HG03558 (cell line): Measurements from ENCODE around the gene PCDH9.

Experiments used
- ATAC-seq: cut with Tn5 transposase; IDR thresholded peaks from one replicate; pipeline ENCODE4 v1.9.1; 2021; ENCODE audit warnings: moderate number of reproducible peaks; ENCODE audit not compliant: unreplicated experiment; ENCODE audit errors: extremely low read depth

PCDH9 gene

GRCh38 chr13:67167420-67167819 lies 62.7 kb downstream of the PCDH9 start:
- ATAC-seq = no peak

- no peak for ATAC-seq
These were observed 69.0 kb downstream of the PCDH9 start for GRCh38 chr13:67161176-67161575.

DNA sequence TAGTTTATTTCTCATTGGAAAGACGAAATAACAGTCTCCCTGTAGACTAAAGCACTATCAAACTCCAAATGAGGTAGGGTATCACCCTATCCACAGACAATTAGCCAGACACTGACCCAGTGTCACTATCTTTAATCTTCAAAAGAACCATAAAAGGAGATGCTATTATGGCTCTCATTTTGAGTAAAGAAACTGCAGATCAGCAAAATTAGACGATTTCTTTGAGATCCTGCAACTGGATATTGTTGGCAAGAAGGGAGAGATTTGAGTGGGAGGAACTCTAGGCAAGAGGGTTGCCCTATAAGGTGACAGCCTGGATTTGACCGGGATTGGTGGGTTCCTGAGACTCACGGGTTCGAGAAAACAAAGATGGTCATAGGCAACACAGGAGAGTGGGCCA lies 71.2 kb downstream of the PCDH9 start:
- ATAC-seq = no peak

- no peak for ATAC-seq
These were observed 73.4 kb downstream of the PCDH9 start for GRCh38 chr13:67156723-67157060.

- no peak for ATAC-seq
These were observed 74.0 kb downstream of the PCDH9 start for GRCh38 chr13:67155898-67156722.

DNA sequence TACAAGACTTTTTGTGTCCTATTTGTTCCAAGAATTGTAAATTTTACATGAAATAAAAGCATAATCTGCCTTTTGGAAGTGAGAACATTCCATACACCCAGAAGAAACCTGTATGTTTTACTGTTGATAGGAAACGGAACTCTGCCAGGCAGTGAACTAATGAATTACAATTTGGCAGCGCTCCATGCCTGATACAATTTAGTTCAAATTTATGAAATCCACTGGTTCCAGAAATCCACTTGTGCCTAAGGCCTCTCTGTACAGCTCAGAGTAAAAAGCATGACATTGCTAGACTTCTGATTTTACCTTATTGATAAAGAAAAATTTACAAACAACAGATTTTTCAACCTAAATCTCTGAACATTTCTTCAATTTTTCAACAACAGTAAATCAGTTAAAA lies 78.1 kb downstream of the PCDH9 start:
- no peak for ATAC-seq

- ATAC-seq = no peak
These were observed 78.5 kb downstream of the PCDH9 start for GRCh38 chr13:67151652-67152051.

- no peak for ATAC-seq
These were observed 79.5 kb downstream of the PCDH9 start for GRCh38 chr13:67150608-67151007.

GRCh38 chr13:67148161-67148571 lies 82.0 kb downstream of the PCDH9 start:
- ATAC-seq = no peak

DNA sequence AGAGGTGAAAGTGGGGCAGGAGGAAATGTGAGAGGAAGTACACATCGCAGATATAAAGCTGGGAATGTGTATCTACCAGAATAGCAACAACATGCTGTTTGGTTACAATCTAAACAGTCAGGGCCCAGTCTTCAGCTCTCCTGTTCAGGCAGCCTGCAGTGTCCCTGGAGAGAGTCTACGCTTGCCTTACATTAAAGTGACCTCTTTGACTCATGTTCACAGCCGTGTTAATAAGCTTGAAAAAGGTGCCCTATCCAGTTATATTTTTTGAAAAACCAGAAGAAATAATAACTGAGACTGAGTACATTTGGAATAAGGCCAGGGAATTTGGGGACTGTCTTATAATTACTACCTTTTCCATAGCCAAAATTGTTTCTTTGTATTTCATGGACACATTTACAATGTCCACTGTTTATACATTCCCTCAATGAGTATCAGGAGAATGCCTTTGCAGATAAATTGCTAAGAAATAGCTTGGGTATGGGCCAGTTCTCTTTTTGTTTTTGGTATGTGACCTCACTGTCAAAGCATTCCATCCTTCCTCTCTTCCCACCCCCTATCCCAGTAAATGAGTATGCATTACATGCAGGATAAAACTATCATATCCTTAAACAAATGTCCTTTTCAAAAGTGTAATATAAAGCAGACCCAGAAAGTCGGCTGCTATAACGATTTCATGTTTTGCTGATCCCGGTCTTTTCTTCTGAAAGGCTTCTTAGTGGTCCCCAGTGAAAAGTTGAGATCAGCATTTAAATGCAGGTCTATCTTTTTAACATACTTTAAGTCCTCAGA lies 82.6 kb downstream of the PCDH9 start:
- ATAC-seq = no peak

DNA sequence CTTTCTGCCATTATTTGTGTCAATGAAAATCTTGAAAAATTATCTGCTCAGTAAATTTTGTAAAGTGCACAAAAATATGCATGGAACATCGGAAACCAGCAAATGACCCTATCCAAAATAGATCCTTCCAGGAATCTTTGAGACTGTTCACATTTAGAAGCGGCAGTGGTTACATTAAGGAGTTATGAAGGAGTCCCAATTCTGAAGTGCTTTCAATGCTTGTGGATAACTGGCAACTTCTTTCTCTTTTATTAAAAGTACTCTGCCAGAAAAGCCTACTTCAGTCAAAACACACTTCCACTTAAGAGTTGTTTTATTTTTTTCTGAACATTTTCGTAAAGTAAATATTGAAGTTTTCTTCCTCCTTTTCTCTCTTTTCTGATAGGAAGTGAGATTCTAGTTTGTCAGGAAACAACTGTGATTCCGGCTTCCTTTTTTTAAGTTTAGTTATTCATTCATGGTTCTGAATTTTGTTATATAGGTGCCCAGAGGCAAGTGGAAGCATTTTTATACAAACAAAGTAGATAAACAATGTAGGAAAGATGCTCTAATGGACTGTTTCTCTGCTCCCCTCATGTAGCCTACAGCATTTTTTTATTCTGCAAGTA lies 83.5 kb downstream of the PCDH9 start:
- no peak for ATAC-seq

GRCh38 chr13:67145950-67146349 lies 84.2 kb downstream of the PCDH9 start:
- ATAC-seq = no peak

DNA sequence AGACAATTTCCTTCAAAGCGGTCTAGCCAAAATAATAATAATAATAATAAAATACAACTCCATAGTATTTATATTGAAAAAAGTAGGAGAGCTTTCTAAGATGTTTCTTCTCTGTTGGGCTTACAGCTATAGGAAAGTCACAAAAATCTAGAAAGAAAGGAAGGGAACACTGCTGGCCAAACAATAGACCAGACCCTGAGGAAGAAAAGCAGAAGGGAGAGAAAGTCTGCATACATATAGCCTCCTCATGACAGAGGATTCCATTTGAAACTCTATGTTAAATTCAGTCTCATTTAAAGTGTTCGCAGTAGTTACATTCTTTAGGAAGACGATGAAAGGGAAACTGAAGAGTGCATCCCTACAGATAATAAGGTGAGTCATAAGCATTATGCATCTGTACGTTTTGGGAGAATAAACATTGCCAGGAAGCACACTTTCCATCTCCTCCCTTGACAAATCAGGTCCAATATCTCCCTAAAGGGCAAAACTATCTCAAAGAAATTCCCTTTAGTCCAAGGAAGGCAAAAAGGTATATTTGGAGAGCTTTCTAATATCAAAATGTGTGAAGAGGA lies 86.5 kb downstream of the PCDH9 start:
- ATAC-seq = no peak

- no peak for ATAC-seq
These were observed 90.1 kb downstream of the PCDH9 start for GRCh38 chr13:67140006-67140405.

- no peak for ATAC-seq
These were observed 90.6 kb downstream of the PCDH9 start for GRCh38 chr13:67139551-67139950.

DNA sequence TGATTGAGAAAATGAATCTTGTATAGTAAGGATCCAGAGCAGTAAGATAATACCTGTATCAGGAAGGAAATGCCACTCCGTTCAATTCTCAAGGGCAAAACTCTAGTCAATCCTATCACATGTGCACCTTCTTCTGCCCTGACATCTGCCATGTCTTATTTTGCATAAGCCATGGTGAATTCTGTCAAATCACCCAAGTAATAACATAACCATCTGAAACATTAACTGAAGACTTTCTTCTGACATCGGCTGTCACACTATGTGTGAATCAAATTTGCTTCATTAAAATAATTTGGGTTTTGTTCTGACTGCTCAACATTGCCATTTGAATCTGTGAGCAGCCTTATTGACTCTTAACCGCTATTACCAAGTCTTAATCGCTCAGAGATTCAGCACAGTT lies 91.2 kb downstream of the PCDH9 start:
- no peak for ATAC-seq

- ATAC-seq = no peak
These were observed 92.9 kb downstream of the PCDH9 start for GRCh38 chr13:67137044-67137735.

GRCh38 chr13:67136157-67136556 lies 94.0 kb downstream of the PCDH9 start:
- no peak for ATAC-seq

GRCh38 chr13:67135356-67135755 lies 94.8 kb downstream of the PCDH9 start:
- ATAC-seq = no peak

DNA sequence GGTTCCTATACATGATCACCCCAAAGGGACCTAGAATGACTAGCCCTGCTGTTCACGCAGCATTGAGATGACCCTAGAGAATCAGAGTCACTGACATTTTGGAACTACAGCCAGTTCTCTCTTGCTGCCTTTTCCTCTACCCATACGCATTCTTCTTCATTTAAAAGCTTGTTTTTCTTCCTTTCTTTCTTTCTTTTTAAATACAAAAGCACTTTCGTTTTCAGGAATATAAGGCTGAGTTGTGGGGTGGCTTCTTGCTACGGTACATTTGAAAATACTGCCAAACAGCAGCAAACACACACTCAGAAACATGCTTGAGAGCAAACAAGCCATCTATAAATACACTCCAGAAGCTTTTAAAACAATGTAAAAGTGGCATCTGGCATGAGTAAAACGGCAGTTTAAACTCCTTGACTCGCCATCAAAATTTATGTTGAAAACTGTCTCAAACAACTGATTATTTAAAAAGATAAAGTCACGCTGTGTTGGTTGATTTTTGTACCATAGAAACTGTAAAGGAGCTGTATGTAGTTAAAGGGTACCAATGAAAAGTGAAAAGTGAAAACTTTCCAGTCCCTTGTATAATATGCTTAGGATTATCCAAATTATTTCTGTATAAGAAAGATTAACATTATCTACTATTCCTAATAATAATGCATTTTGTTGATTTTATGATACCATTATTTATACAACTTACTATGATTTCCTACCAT lies 95.6 kb downstream of the PCDH9 start:
- no peak for ATAC-seq
